Measurements from ENCODE around the gene CDH10.

Gene CDH10

DNA sequence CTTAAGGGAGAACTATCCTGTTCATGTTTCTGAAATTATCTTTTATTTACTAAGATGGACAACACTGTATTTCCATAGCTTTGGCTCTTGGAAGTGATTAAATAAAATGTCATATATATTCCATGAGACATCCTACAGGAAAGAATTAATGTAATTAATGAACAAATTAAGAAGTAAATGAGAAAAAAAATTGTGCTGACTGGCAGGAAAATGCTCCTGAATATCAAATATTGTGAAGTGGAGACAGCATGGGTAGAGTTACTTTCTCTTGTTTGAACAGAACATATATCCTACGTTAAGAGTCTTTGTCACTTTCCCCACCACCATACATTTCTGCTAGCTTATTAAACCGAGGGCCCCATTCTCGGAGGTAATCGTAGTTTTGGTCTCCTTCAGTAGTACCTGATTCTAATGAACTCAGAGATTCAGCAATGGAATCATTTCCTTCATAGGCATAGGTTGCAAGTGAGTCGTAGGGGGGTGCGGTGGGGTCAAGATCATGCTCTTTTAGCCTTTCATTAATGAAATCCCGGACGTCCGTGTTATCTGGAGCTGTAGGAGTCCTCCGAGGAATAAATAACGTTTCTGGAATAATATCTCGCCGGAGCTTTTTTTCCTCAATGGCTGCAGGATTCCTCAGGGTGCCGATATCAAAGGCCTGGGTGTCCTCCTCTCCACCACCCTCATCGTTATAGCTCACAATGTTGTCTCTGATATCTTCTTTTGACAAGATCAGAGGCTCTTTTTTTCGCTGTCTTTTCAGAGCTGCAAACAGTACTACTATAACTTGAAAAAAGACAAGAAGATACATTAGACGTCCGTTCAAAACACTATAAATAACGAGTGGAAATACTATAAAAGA, 157.2 kb downstream of the CDH10 start:
- no peak for DNase-seq (ENCODE audit: low spot score)
- in situ Hi-C loops (cut with MboI; ENCODE audit: low pct_unique_long_range_greater_than_20kb, low sequenced_read_pairs, unreplicated experiment) = no loop called here
- TF ChIP-seq, protein P1, sequence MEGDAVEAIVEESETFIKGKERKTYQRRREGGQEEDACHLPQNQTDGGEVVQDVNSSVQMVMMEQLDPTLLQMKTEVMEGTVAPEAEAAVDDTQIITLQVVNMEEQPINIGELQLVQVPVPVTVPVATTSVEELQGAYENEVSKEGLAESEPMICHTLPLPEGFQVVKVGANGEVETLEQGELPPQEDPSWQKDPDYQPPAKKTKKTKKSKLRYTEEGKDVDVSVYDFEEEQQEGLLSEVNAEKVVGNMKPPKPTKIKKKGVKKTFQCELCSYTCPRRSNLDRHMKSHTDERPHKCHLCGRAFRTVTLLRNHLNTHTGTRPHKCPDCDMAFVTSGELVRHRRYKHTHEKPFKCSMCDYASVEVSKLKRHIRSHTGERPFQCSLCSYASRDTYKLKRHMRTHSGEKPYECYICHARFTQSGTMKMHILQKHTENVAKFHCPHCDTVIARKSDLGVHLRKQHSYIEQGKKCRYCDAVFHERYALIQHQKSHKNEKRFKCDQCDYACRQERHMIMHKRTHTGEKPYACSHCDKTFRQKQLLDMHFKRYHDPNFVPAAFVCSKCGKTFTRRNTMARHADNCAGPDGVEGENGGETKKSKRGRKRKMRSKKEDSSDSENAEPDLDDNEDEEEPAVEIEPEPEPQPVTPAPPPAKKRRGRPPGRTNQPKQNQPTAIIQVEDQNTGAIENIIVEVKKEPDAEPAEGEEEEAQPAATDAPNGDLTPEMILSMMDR (IDR thresholded peaks at IDR 0.05; ENCODE audit: extremely low read depth, insufficient read depth, missing control alignments) = no peak

DNA sequence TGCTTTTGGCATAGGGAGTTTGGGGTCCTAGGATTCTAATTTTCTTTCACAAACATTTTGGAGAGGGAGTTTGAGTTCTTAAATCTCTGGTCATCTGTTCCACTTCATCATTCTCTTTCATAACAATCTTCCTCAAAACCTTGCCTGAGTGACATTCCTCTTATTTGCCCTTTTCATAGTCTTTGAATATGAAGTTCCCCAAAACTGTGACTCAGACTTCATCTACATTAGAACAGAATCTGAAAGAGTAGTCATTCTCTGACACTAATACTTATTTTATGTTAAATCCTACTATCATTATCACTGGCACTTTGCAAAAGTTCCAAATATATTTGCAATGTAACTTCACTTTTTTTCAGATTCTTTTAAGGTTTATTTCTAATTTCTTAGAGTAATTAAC, 163.8 kb downstream of the CDH10 start:
- DNase-seq (ENCODE audit: low spot score) = no peak
- TF ChIP-seq, protein P1 (IDR thresholded peaks at IDR 0.05; ENCODE audit: extremely low read depth, insufficient read depth, missing control alignments) = no peak
- in situ Hi-C loops (cut with MboI; ENCODE audit: low pct_unique_long_range_greater_than_20kb, low sequenced_read_pairs, unreplicated experiment) = no loop called here

DNA sequence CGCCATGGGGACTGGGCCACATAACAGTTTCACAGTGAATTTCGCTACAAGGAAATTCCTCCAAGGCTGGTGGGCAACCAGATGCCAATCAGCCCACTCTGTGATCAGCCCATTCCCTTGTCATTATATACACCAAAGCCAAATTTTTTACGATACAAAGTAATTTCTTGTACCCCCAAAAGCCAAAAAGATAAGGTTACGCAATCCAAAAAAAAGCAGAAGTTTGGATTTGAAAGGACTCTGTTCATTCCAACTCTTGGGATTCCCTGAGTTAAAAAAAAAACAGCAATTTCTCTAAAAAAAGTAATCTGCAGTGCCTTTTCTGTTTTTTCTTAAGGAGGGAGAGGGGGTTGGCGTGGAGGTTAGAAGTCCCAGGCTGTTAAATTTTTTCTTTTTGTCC, 166.8 kb downstream of the CDH10 start:
- DNase-seq (ENCODE audit: low spot score) = no peak
- TF ChIP-seq, protein P1 (IDR thresholded peaks at IDR 0.05; ENCODE audit: extremely low read depth, insufficient read depth, missing control alignments) = no peak
- in situ Hi-C loops (cut with MboI; ENCODE audit: low pct_unique_long_range_greater_than_20kb, low sequenced_read_pairs, unreplicated experiment) = no loop called here

DNA sequence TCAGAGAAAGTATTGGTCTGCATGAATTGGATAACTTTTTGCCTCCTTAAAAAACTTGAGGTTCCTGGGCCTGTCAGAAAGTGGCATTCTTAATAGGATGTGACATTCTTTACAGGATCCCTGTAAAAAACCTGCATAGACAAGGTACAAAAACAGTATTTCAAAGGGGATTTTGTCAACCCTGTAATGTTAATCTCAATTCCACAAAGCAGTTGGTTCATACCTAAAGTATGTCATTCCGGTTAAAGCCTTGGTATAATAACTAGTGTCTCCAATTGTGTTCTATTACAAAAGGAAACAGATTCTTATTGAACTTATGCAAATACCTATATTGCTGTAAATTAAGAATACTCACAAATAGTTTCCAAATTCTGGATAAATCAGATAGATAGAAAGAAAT, 169.7 kb downstream of the CDH10 start:
- DNase-seq (ENCODE audit: low spot score) = no peak
- TF ChIP-seq, protein P1 (IDR thresholded peaks at IDR 0.05; ENCODE audit: extremely low read depth, insufficient read depth, missing control alignments) = no peak
- in situ Hi-C loops (cut with MboI; ENCODE audit: low pct_unique_long_range_greater_than_20kb, low sequenced_read_pairs, unreplicated experiment) = no loop called here

DNA sequence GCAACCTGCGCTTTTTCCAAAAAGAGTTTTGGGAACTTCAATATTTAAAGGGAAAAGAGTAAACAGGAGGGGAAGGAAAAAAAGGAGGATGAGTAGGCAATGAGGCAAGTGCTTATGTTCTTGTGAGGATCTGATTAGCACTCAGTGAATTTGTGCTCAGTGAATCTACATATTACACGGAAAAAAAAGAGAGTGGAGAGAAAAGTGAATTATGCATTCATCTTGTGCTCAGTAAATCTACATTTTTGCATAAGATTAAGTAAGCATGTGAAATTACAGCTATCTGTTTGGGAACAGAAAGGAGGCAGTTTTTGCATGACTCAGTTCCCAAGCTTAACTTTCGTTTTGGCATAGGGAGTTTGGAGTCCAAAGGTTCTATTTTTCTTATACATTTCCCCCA, 170.1 kb downstream of the CDH10 start:
- TF ChIP-seq, protein P1 (IDR thresholded peaks at IDR 0.05; ENCODE audit: extremely low read depth, insufficient read depth, missing control alignments) = no peak
- in situ Hi-C loops (cut with MboI; ENCODE audit: low pct_unique_long_range_greater_than_20kb, low sequenced_read_pairs, unreplicated experiment) = no loop called here
- no peak for DNase-seq (ENCODE audit: low spot score)

DNA sequence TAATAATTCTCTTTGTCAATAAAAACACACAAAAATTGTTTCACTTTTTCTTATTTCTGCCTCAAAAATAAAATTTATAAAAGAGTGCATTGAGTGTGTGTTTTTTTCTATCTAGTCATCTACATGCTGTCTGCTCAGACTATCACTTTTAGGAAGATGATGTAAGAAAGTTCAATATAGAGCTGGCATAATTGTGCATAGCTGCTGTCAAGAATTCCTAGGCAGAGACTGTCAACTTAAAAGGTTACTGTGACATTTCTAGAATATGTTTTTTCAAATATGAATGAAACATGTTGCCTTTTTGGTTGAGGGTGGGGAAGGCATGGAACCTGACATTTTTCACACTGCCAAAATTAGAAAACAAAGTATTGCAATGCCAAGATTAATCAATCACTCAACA, 172.3 kb downstream of the CDH10 start:
- TF ChIP-seq, protein P1 (IDR thresholded peaks at IDR 0.05; ENCODE audit: extremely low read depth, insufficient read depth, missing control alignments) = no peak
- in situ Hi-C loops (cut with MboI; ENCODE audit: low pct_unique_long_range_greater_than_20kb, low sequenced_read_pairs, unreplicated experiment) = no loop called here

More for the DNA sequence above, 172.3 kb downstream of the CDH10 start:
- DNase-seq (ENCODE audit: low spot score) = no peak
